Cortex of kidney (tissue), 1 donor: ENCODE measurements around the gene PANK4.

Experiments
- DNase-seq: peaks from one replicate; lab custom pipeline; 2025; lab: John Stamatoyannopoulos, UW

The PANK4 gene

DNA sequence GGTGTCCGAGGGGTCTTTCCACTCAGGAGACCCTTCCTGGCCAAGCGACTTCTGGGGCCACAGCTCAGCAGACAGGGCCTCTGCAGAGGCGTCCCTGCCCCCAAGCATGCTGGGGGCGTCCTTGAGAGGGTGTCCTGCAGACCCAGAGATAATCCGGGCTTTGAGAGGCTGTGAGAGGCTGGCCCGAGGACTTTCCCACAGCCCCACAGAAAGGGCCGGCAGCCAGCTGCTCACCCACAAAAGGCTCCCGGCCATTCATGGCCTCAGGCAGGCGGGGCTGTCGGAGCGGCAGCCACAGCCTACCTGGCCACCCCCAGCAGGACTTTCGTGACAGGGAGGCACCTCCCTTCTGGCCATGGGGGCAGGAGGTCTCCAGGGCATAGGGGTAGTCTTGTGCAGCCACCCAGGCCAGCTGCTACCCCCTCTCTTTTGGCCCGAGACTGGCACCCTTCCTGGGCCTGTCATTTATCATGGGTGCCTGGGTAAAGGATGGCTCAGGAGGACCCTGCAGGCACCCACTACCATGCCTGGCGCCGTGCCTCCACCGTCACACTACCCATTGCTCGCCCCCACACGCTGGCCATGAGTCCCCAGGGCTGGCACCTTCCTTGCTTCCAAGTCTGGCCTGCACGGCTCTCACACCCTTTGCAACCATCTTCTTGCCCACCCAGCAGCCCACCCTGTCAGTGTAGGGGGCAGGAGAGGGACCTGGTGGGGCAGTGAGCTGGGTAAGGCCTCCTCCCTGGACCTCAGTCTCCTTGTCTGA lies 18.7 kb upstream of the PANK4 start:
- no peak for DNase-seq

DNA sequence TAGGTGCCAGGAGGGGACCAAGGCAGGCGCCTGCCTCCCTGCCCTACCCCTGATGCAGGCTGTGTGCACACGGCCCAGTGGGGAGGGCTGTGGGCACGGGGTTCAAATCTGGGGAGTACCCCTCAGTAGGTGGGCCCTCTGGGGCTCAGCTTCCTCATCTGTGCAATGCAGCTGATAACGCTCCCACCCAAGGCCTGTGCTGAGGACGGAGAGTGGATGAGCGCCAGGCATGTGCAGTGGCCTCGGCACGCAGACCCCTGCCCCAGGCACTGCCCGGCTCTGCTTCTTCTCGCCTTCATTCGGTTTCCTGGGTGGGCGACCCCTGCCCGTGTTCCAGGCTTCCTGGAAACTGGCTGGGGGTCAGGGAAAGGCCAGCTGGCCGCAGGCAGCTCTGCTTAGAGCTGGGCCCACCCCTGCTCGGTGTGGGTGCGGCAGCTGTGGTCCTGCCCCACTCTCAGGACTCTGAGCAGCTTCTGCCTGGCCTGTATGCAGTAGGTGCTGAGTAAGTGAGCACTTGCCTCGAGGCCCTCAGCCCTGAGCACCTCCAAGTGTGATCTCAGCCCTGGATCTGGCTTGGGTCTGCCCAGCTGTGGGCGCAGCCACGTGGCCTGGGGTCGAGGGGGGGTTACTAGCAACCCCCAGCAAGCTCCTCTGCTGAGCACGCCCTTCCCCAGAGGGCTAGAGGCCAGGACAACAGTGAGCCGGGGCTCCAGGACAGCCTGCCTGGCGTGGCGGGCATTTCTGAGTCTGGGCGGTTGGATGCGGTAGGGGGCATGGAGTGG lies 17.9 kb upstream of the PANK4 start:
- no peak for DNase-seq

DNA sequence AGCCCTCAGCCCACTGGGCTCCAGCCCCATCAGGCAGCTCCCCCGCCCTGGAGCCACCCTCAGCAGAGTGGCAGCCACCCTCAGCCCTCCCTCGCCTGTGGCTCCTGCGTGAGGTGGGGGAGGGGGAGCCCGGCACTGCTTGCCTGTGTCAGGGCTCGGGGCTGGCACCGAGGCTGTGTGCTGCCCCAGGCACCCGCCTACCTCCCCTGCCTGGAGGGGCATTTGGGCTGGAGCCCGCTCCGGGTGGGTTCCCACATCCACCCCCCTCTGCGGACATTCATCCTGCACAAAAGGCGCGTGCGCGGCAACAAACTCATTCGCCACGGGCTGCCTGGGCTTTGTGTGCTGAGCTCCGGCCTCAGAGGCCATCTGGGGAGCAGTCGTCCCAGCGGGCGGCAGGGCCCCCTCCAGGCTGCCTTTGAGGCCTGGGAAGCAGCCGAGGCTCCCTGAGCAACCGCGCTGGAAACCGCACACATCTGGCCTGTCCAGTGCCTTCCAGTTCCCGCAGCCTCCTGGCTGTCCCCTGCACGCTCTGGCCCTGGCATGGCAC lies 17.2 kb upstream of the PANK4 start:
- no peak for DNase-seq

DNA sequence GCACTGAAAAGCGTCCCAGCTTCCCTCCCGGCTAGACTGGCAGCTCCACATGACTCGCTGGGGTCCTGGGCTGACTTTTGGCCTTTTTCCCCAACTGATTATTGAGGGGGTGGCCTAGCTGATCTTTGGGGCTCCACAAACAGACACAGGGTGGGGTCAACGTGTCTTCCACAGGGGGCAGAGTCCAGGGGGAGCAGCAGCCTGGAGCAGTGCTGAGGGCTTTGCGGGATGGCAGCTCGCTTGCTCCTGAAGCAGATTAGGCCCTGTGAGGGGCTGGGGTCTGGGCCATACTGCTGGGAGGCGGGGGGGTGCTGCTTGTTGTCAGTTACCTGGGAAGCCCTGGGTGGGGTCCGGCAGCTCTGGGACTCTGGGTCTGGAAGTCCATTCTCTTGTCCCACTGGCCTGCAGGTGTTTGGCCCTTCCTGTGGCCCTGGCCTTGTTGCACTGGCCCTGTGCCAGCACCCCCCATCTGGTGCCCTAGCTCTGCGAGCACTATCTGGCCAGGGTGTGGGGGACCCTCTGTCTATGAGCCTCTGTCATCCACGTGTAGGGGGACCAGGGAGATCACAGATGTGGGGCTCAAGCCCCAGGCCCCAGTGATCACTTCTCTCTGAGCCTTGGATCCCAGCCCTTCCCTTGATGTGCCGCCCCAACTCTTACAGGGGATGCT lies 16.0 kb upstream of the PANK4 start:
- DNase-seq: no peak

DNA sequence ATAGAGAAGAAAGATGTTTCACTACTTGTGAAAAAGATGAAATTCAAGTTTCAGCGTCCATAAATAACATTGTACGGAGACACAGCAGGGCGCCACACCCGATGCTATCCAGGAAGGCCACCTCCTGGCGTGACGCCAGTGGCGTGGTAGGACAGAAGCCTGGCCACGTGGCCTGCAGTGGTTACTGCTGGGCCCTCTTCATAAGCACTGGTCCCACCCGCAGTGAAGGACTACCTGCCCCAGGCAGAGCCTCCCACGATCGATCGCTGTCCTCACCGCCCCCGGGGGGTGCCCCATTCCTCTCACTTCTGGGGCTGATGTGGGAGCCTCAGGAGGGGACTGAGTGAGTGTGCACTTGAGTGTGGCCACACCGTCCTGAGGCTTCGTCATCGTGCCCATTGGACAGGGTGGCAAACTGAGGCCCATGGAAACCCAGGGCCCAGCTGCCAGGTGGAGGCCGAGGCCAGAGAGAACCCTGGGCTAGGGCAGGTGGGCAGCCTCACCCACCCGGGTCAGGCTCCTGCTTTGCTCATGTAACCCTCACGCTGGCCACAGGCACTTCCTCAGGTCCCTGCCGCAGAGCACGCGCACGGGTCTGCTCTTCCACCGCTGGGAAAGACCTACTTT lies 15.3 kb upstream of the PANK4 start:
- DNase-seq: no peak

DNA sequence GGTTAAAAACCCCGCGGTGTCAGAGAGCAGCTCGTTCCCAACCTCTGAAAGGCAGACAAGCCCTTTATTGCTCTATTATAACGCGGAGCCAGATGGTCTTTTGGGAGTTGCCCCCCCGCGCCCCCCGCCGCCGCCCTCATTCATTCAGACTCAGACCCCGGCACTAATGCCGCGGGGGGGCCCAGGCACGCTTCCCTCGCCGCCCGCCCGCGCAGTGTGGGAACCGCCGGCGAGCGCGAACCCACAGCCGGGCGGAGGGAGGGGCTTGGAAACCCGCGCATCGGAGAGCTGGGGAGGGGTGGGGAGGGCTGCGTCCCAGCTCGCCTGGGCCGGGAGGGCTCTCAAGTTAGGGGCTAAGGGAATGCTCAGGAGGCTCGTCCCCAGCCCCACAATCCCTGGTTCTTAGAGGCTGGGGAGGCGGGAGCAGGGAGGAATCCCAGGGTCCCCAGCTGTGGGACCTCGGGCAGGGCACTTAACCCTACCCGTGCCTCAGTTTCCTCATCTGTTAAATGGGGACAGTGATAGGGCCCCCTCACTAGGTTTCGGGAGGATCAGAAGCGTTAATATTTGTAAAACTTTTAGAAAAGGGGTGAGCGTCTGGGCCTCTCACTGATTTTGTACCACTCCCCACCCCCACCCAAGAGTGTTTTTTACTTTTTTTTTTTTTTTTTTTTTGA lies 14.6 kb upstream of the PANK4 start:
- DNase-seq: no peak

DNA sequence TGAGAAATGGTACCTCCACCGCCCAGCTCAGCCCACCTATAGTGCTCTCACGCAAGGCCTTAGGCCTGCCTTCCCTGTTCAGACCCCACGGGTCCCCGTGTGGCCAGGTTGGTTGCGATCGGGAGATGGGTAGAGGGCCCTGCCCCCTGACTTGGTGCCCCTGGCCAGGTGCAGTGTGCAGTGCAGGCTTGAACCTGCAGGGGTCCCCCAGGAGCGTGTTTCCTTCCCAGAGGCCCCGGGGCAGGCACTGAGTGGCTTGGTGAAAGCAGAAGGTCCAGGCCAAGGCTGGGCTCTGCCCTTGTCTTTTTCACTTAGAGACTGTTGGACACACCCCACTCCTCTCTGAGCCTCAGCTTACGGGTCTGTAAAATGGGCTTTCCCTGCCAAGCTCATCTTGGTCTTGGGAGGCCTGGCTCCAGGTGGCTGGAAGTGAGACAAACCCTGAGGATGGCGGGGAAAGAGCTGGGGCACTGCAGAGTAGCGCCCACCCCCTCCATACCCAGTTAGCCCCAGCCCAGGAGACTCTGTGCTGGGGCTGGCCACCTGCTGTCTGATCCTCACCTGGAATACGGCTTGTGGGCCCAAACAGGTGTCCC lies 13.0 kb upstream of the PANK4 start:
- no peak for DNase-seq

DNA sequence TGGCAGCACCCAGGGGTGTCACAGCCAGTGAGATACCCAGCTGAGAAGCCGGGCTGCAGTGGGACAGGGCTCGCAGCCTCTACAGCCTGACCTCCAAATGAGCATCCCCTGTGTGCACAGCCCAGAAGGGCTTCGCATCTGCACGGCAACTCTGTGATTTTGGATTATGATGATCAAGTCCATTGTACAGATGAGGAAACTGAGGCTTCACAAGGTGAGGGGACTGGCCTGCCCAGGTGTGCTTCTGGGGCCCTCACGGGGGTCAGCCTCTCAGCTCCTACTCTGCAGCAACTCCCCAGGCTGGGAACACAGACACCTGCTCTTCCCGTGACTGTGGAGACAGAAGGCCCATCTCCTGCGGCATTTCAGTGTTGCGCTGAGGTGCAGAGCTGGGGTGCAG lies 12.5 kb upstream of the PANK4 start:
- no peak for DNase-seq

DNA sequence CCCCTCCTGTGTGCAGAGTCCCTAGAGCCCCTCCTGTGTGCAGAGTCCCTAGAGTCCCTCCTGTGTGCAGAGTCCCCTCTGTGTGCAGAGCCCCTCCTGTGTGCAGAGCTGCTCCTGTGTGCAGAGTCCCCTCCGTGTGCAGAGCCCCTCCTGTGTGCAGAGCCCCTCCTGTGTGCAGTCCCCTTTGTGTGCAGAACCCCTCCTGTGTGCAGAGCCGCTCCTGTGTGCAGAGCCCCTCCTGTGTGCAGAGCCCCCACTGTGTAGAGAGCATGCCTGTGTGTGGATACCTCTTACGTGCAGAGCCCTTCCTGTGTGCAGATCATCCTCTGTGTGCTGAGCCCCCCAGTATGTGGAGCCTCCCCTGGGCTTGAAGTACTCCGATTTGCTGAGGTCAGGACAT lies 12.0 kb upstream of the PANK4 start:
- DNase-seq: no peak

DNA sequence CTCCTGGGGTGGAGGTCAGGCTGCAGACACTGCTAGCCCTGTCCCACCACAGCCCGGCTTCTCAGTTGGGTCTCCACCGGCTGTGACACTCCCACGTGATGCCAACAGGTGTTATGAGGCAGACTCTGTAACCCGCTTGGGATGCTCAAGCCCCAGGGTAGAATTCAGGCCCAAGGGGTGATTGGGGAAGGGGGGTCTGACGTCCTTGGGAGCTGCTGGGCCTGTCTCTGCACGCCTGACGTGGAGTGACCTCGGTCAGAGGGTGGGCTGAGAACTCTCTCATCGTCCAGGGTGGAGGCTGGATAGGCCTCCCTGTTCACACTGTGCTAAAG lies 11.4 kb upstream of the PANK4 start:
- DNase-seq: no peak

DNA sequence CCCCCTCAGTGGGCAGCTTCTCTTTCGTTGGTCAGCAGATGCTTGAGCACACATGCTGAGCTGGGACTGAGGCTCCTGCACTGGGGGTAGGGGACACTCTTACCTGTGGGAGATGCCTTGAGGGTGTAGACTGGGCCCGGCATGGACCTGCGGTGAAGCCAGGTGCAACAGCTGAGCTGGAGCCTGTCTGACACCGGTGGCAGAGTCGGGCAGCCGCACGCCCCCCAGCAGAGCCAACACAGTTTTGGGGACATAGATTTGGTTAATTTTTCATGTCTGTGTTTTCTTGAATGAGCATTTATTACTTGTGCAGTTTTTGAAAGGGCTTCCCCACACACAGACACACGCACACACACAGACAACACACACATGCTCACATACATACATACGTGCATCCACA lies 9.6 kb upstream of the PANK4 start:
- no peak for DNase-seq

DNA sequence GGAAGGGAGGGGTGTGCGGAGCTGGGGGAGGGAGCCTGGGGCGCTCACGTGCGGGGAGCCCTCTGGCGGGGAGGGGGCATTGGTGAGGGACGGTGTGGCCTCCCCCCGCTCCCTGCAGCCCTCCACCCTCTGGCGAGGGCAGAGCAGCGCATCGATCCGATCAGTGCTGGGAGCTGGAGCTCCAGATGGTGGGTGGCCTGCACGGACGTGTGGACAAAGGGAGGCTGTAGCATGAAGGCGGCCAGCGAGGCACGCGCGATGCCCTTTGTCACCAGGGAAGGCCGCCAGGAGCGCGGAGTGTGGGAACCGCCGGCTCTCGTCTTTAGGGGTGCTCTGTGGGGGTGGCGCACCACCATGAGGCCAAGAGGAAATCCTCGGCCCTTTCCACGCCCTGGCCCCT lies 9.1 kb upstream of the PANK4 start:
- no peak for DNase-seq

DNA sequence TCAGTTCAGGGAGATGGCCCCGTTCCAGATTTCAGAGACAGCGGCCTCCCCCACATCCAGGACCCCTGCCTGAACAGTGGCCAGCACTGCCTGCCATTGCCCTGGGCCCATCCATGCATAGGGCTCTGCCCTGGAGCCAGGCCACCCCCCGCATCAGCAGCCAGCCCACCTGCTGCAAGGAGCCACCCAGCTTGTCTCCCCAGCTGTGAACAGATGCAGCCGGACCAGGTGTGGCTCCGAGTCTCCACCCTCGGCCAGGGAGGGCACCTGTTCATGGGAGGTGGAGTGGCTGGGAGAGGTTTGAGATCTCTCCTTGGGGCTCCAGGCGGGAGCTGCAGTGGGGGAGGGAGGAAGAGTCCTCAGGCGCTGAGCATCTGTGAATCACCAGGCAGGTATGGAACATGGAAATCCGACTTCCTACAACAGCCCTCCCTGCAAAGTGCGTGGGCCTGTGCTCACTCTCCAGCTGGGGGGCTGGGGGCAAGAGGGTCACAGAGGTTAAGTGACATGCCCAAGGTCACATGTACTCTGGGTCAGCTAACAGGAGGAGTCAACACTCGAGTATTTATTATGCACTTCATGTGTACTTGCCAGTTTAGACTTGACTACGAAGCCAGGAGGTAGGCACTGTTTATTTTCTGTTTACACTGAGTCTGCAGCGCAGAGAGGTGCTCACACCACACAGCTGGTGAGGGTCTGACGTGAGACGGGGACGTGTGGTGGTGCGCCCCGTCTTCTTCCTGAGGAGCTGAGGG lies 8.5 kb upstream of the PANK4 start:
- no peak for DNase-seq

DNA sequence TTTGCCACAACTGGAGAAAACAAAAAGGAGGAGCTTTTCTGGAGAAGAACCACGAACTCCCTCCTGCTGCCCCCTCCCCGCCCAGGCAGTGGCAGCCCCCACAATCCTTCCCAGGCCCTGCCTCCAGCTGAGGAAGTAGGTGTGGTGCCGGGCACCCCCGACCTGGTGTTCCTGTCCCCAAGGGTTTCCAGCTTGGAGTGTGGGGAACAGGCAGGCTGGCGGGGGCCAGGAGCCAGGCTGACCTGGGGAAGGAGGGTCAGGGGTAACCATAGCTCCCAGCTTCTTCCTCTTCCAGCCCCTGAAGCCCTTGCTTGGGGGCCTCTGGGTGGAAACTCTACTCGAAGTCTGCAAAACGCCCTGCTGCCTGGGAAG lies 7.9 kb upstream of the PANK4 start:
- DNase-seq: no peak

DNA sequence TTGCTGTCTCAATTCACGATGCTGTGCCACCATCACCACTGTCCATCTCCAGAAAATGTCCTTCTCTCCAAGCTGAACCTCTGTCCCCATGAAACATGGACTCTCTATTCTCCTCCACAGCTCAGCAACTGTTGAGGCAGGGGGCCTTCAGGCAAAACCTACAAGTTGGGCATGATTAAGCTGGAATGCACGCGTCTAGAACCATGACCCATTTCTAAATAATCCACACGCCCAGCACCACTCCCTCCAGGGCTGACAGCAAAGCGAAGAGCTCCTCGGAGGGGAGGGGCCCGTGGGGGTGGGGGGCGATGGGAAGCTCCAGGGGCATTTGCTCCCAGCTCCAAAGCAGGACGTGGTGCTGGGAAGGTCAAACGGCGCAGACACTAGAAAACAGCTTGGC lies 7.0 kb upstream of the PANK4 start:
- DNase-seq: no peak

DNA sequence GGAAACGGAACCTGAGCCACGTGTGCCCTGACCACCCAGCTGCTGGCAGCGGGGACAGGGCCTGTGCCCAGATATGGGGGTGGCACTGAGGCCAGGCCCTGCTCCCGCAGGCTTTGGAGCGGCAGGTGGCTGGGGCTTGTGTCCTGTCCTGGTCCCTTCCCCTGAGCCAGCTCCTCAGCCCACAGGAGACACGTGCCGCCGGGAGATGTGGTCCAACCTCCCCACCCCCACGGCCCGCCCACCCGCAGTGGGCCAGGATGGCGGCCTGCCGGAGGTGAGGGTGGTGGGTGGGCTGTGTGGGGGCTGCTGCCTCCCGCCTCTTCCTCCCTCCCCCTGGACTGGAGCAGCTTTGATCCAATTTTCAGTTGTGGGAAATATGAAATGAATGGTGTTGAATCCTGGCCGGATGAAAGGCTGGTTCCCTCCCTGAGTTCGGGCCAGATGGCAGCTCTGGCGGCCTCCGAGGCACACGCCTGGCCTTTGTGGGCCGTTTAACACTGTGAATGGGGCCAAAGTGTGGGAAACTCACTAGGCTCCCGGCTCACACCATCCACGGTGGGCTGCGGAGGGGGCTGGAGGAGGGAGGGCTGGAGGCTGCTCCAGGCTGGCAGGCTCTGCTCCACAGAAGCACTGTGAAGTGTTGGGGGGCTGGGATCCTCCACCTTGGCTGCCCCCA lies 6.2 kb upstream of the PANK4 start:
- no peak for DNase-seq

DNA sequence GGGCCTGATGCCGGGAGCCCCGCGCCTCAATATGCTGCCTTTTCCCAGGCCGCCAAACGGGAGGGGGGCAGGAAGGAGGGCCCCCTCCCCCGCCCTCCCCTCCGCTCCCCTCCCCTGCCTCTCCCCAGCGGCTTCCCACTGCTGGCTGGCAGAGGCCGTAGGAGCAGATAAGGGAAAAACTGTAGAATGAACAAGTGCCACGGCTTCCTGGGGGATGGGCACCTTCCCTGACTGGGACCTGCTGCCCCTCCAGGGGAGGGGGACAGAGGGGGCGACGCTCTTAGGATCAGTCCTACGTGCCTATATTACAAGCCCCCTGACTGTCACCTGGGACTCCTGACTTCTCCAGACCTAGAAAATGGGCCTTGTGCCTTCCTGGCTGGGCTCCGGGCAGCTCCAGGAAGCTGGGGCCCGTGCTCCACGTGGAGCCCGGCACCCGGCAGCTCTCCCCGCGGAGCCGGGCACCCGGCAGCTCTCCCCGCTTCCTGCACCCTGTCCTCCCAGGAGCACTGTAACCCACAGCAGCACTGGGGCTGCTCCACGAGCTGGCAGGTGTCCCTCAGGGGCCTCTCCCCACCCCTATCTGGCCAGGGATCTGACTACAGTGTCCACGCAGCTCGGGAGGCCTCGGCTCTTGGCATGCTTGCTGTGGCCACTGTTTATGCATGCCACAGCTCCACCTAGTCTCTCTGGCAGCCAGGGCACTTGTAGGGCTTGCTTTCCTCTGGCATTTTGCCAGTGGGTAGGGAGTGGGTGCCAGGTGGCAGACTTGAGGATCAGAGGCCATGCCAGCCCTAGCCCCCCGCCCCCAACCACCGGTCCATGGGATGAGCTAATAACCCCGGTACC lies 4.3 kb upstream of the PANK4 start:
- no peak for DNase-seq

DNA sequence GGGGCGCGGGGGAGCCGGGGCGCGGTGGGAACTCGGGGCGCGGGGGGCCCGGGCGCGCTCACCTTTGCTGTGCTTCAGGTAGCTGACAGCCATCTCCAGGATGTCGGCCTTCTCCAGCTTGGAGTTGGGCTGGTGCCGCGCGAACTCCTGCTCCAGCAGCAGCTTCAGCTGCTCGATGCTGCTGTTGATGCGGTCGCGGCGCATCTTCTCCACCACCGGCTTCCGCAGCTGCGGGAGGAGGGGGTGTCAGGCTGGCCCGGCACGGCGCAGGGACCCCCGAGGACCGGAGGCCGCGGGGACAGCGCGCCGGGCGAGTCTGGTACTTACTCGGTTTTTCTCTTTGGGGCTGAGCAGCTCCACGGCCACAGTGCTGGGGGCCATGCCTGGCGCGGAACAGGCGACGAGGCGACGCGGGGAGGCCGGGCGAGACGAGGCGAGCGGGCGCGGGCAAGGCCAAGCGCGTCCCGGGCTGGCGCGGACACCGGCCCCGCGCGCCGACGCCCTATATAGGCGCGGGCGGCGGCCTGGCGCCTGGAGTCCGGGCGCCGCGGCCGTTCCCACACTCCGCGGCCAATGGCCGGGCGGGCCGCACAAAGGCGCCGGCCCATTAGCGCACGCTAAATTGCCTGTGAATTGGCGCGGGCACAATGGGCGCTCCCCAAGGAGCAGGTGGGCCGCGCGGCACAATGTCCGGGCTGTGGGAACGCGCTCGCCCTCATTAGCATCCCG lies 3.6 kb upstream of the PANK4 start, which contains the start of gene HES5:
HES5 (minus strand) TSS at position 480 of the 729 bp plus-strand sequence; CDS start at position 381, 99 bp downstream.
- no peak for DNase-seq
